Measurements from ENCODE around the gene SPNS3. TPM values are rescaled to one million over a fixed set of nuclear protein-coding genes. Genes with fewer than 3 reads are reported as not detected.

Gene SPNS3
- total and polyA plus RNA-seq, 7 donors, result 0.09 TPM; not detected in 6

GRCh38 chr17:4405699-4406098, 28.0 kb upstream of the SPNS3 start:
- H3K36me3 ChIP-seq (ENCODE audit: insufficient read depth in 1 of 2, low read depth in 1 of 2), result no peaks in the 10 kb centered on the region
- TF ChIP-seq CTCF (IDR thresholded peaks at IDR 0.05), result no peak
- no peaks in the 10 kb centered on the region for H3K27me3 ChIP-seq (ENCODE audit: insufficient read depth in 3 of 3, low read length in 2 of 3)
- H3K4me3 ChIP-seq, result no peak overlapping the region
- intact Hi-C loops (cut with DNase I), result no loop called here
- DNase-seq (no peak), ATAC-seq (peak in 1 of 4 donors; percentile 3)
- no peak overlapping the region for H3K27ac ChIP-seq
- H3K4me1 ChIP-seq, result peaks cover 5% of the 10 kb centered on the region
- H3K9me3 ChIP-seq, result no peaks in the 10 kb centered on the region
- WGBS, 3 donors, result 72 to 81% (median 73%) methylated on average over 5 of the region's 5 CpGs

- H3K27me3 ChIP-seq (ENCODE audit: insufficient read depth in 3 of 3, low read length in 2 of 3), result no peaks in the 10 kb centered on the region
- no peak for ATAC-seq
- no peaks in the 10 kb centered on the region for H3K9me3 ChIP-seq
- no peak overlapping the region for H3K4me3 ChIP-seq
- no peak for TF ChIP-seq CTCF (IDR thresholded peaks at IDR 0.05)
- no peak for DNase-seq
- 93 to 97% (median 94%) methylated on average over 10 of the region's 10 CpGs for WGBS, 3 donors
- H3K27ac ChIP-seq, result no peak overlapping the region
- H3K4me1 ChIP-seq, result peaks cover 5% of the 10 kb centered on the region
- intact Hi-C loops (cut with DNase I), result no loop called here
- H3K36me3 ChIP-seq (ENCODE audit: insufficient read depth in 1 of 2, low read depth in 1 of 2), result no peaks in the 10 kb centered on the region
Observed at GRCh38 chr17:4406386-4406785, 27.4 kb upstream of the SPNS3 start.

- H3K4me3 ChIP-seq, result no peak overlapping the region
- H3K27me3 ChIP-seq (ENCODE audit: insufficient read depth in 3 of 3, low read length in 2 of 3), result no peaks in the 10 kb centered on the region
- TF ChIP-seq CTCF (IDR thresholded peaks at IDR 0.05), result no peak
- H3K36me3 ChIP-seq (ENCODE audit: insufficient read depth in 1 of 2, low read depth in 1 of 2), result no peaks in the 10 kb centered on the region
- no peak for DNase-seq
- H3K27ac ChIP-seq, result no peak overlapping the region
- no peak for ATAC-seq
- 83 to 94% (median 91%) methylated on average over 7 of the region's 7 CpGs for WGBS, 3 donors
- intact Hi-C loops (cut with DNase I), result no loop called here
- no peaks in the 10 kb centered on the region for H3K9me3 ChIP-seq
- H3K4me1 ChIP-seq, result peaks cover 5% of the 10 kb centered on the region
Observed at GRCh38 chr17:4407216-4407615, 26.5 kb upstream of the SPNS3 start.

GRCh38 chr17:4407851-4408250, 25.9 kb upstream of the SPNS3 start:
- TF ChIP-seq CTCF (IDR thresholded peaks at IDR 0.05), result no peak
- ATAC-seq (peak in 2 of 4 donors; percentile 66 to 73), DNase-seq (no peak)
- intact Hi-C loops (cut with DNase I), result no loop called here
- no peak overlapping the region for H3K27ac ChIP-seq
- no peaks in the 10 kb centered on the region for H3K9me3 ChIP-seq
- H3K27me3 ChIP-seq (ENCODE audit: insufficient read depth in 3 of 3, low read length in 2 of 3), result no peaks in the 10 kb centered on the region
- H3K4me1 ChIP-seq, result peaks cover 5% of the 10 kb centered on the region
- H3K4me3 ChIP-seq, result no peak overlapping the region
- 65 to 85% (median 76%) methylated on average over 8 of the region's 8 CpGs for WGBS, 3 donors
- H3K36me3 ChIP-seq (ENCODE audit: insufficient read depth in 1 of 2, low read depth in 1 of 2), result no peaks in the 10 kb centered on the region

- Histone ChIP-seq H3K27me3 (ENCODE audit: insufficient read depth in 3 of 3, low read length in 2 of 3) (no peaks in the 10 kb centered on the region), H3K27ac (peak overlapping the region; percentile 59), H3K4me1 (peaks cover 5% of the 10 kb centered on the region), H3K9me3 (no peaks in the 10 kb centered on the region), H3K4me3 (no peak overlapping the region), H3K36me3 (ENCODE audit: insufficient read depth in 1 of 2, low read depth in 1 of 2) (no peaks in the 10 kb centered on the region)
- TF ChIP-seq CTCF (IDR thresholded peaks at IDR 0.05), result no peak
- WGBS, 3 donors, result 45 to 58% (median 49%) methylated on average over 6 of the region's 6 CpGs
- ATAC-seq (peak in 2 of 4 donors; percentile 21 to 36), DNase-seq (no peak)
- intact Hi-C loops (cut with DNase I), result loop anchor here in 1 of 2 donors (5.0 kb wide), 1 partner anchor 192 kb away; no protein-coding TSS in a partner anchor
Observed at GRCh38 chr17:4409659-4410058, 24.1 kb upstream of the SPNS3 start.

Measured in psoas muscle (tissue), 8 donors.